HepG2 (cell line): ENCODE results near the gene BABAM2. TPM values are rescaled to one million over a fixed set of nuclear protein-coding genes. Genes with fewer than 3 reads are reported as not detected.

Experiments
- ATAC-seq: fragments of 200-7000 bp; cut with Tn5 transposase; 3 replicates; pipeline ENCODE4 v1.9.1; 2020; ENCODE audit warnings: mild to moderate bottlenecking, moderate library complexity
- BruUV-seq: library from RNA; stranded (reverse); fragments of 400-500 nt; replicated peaks from 2 replicates; lab custom pipeline; 2021; lab: Mats Ljungman, UMichigan
- CTCF ChIA-PET: fragments of 300-600 bp; formaldehyde crosslinking; extraction: SDS; loops from one replicate; lab custom pipeline; 2021; ENCODE audit warnings: low total read pairs, inconsistent platforms, low intra/inter-chr PET ratio; lab: Yijun Ruan, JAX
- POLR2A ChIA-PET: fragments of 350-600 bp; sonication (Branson Sonifier 250); formaldehyde crosslinking; loops from one replicate; lab custom pipeline; 2020; ENCODE audit warnings: antibody characterized with exemption, inconsistent platforms; lab: Yijun Ruan, JAX
- DNase-seq: peaks from one replicate; pipeline ENCODE4 v3.0.0-alpha.2; 2015; ENCODE audit warnings: low spot score
- FAIRE-seq: peaks from 3 replicates; lab custom pipeline; 2011; peaks lifted over from hg19 to GRCh38; lab: Jason Lieb, UNC
- H2AFZ ChIP-seq: one replicate; pipeline ENCODE4 v1.6.1; 2011; ENCODE audit warnings: low read length, inconsistent platforms
- H3K27ac ChIP-seq: fragments of 300-600 bp; 3 replicates; pipeline ENCODE4 v1.8.0; 2011; ENCODE audit warnings: mixed run types, mild to moderate bottlenecking, mixed read lengths, low read length, inconsistent platforms; ENCODE audit not compliant: insufficient read depth; ENCODE audit errors: extremely low read length
- H3K27me3 ChIP-seq, 2 experiments: fragments of 200-600 bp in 1 of 2; 2 replicates in 1 of 2; 3 replicates in 1 of 2; pipeline versions ENCODE4 v1.6.0 to v1.8.0; 2011; ENCODE audit warnings: low read length in 2 of 2, mild to moderate bottlenecking in 2 of 2, moderate library complexity in 2 of 2, inconsistent platforms in 1 of 2; ENCODE audit not compliant: insufficient read depth in 2 of 2, control insufficient read depth in 1 of 2
- H3K36me3 ChIP-seq, 2 experiments: fragments of 200-600 bp in 1 of 2; replicated peaks in 1 of 2; 2 replicates in 1 of 2; 3 replicates in 1 of 2; pipeline versions ENCODE4 v1.5.1 to v1.8.0; 2011; ENCODE audit warnings: low read length in 2 of 2, inconsistent platforms in 1 of 2; ENCODE audit not compliant: insufficient read depth in 2 of 2, control insufficient read depth in 1 of 2
- H3K4me1 ChIP-seq: 2 replicates; pipeline ENCODE4 v1.5.1; 2012; ENCODE audit warnings: low read length, inconsistent platforms; ENCODE audit not compliant: insufficient read depth
- H3K4me2 ChIP-seq: 2 replicates; pipeline ENCODE4 v1.6.0; 2011; ENCODE audit warnings: low read depth, low read length, inconsistent platforms
- H3K4me3 ChIP-seq, 3 experiments: fragments of 200-600 bp in 1 of 3; sonication (generic), shearing (Covaris generic) in 1 of 3; replicated peaks in 1 of 3; 2 replicates each; pipeline ENCODE4 v1.5.1; 2011 to 2016; ENCODE audit warnings: low read length in 3 of 3, inconsistent platforms in 2 of 3, low read depth in 2 of 3, mild to moderate bottlenecking in 2 of 3, control low read depth in 1 of 3, mixed read lengths in 1 of 3; ENCODE audit not compliant: insufficient read depth in 1 of 3
- H3K79me2 ChIP-seq: one replicate; pipeline ENCODE4 v1.6.1; 2011; ENCODE audit warnings: low read length, inconsistent platforms; ENCODE audit not compliant: insufficient read depth
- H3K9ac ChIP-seq: 2 replicates; pipeline ENCODE4 v1.6.0; 2011; ENCODE audit warnings: mild to moderate bottlenecking, low read depth, low read length, inconsistent platforms; ENCODE audit not compliant: insufficient read depth
- H3K9me3 ChIP-seq: 2 replicates; pipeline ENCODE4 v1.5.1; 2012; ENCODE audit warnings: mild to moderate bottlenecking, low read length
- H4K20me1 ChIP-seq: 2 replicates; pipeline ENCODE4 v1.6.0; 2011; ENCODE audit warnings: inconsistent platforms, mild to moderate bottlenecking, low read length, moderate library complexity; ENCODE audit not compliant: insufficient read depth
- GABPA ChIP-seq, 2 experiments: IDR thresholded peaks; 2 replicates each; pipeline ENCODE4 v1.6.1; 2011 to 2016; ENCODE audit warnings: low read depth in 2 of 2, low read length in 1 of 2, missing biosample characterization in 1 of 2, missing genetic modification characterization in 1 of 2
- MBD4 ChIP-seq: IDR thresholded peaks from 2 replicates; pipeline ENCODE4 v1.6.1; 2012; ENCODE audit warnings: low read length, inconsistent platforms, borderline replicate concordance
- NFKBIZ ChIP-seq: IDR thresholded peaks from 2 replicates; pipeline ENCODE4 v1.6.1; 2018; ENCODE audit warnings: missing genetic modification reagents, missing compliant biosample characterization
- POLR2A ChIP-seq, 2 experiments: IDR thresholded peaks; 2 replicates each; pipeline ENCODE4 v1.6.1; 2011; ENCODE audit warnings: low read depth in 2 of 2, low read length in 2 of 2, mild to moderate bottlenecking in 1 of 2, moderate library complexity in 1 of 2; ENCODE audit not compliant: insufficient read depth in 1 of 2
- RBFOX2 ChIP-seq: fragments of 200-400 bp; formaldehyde crosslinking; IDR thresholded peaks from 2 replicates; pipeline ENCODE4 v1.6.1; 2017; ENCODE audit warnings: low read depth, mild to moderate bottlenecking, low read length
- RFX1 ChIP-seq: fragments of 450-650 bp; IDR thresholded peaks from 2 replicates; pipeline ENCODE4 v1.6.1; 2017
- ZEB1 ChIP-seq: IDR thresholded peaks from 2 replicates; pipeline ENCODE4 v1.6.1; 2012; ENCODE audit warnings: mild to moderate bottlenecking, low read depth, inconsistent platforms; ENCODE audit not compliant: insufficient replicate concordance
- ZNF251 ChIP-seq: sonication (generic); formaldehyde crosslinking; IDR thresholded peaks from 2 replicates; pipeline ENCODE4 v1.9.0; 2021; ENCODE audit warnings: mild to moderate bottlenecking, missing genetic modification reagents
- WGBS: methylation state at CpG from one replicate; pipeline ENCODE4 v1.1.6; 2017; ENCODE audit warnings: low lambda C conversion rate; 5-methylcytosine and 5-hydroxymethylcytosine counted together
- in situ Hi-C: cut with HindIII; loops from 2 replicates; pipeline ENCODE4 v1.10.0; 2017; ENCODE audit warnings: low pct_unique_long_range_greater_than_20kb; ENCODE audit not compliant: extremely low pct_ligation_motif_present
- intact Hi-C: fragments of 100-400 bp; cut with micrococcal nuclease; formaldehyde crosslinking; loops from one replicate; pipeline ENCODE4 v1.10.0; 2022; ENCODE audit not compliant: unreplicated experiment
- polyA plus RNA-seq, 8 experiments: library from polyadenylated mRNA; depleted of rRNA in 3 of 8; stranded (reverse) in 7 of 8; unstranded in 1 of 8; fragments of >200 nt; fragmentation: Illumina TruSeq in 4 of 8; extraction: Trizol in 4 of 8; gene quantifications; 2 replicates each; pipeline versions ENCODE4 v1.2.1 to v1.2.3, GENCODE V29; 2011 to 2016; ENCODE audit warnings: low read depth in 4 of 8, missing spikeins in 1 of 8, mixed read lengths in 1 of 8; ENCODE audit not compliant: insufficient read depth in 1 of 8
- total RNA-seq, 5 experiments: library from RNA; depleted of rRNA; stranded (reverse); fragments of >200 nt; fragmentation: Illumina TruSeq; extraction: Trizol; gene quantifications; 2 replicates each; pipeline ENCODE4 v1.2.3, GENCODE V29; 2016; ENCODE audit warnings: low read depth in 1 of 5
- TF ChIP-seq, protein P1 (sequence below): sonication (generic); formaldehyde crosslinking; IDR thresholded peaks from 2 replicates; pipeline ENCODE4 v1.5.0; 2020; ENCODE audit warnings: missing genetic modification reagents

Gene BABAM2
- total and polyA plus RNA-seq, 2 of the 13 experiments (the other 11 are each of a cell fraction or from before 2014, with no cell fraction given) = 24.9 to 28.0 TPM

DNA sequence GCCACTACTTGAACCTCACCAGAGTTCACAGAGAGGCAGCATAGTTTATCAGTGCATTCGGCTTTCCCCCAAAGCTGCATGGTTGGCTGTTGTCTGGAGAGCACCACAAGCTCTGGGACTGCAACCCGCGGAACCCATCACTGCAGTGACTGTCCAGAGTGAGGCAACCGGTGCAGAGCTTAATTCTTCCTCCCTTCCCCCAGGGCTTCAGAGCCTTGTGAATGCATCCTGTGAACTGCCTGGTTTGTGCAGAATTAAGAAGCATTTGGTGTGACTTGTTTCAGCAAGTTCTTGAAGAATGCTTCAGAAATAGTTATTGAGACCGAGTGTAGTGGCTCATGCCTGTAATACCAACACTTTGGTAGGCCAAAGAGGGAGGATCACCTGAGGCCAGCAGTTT is 402.9 kb downstream of the BABAM2 start:
- Histone ChIP-seq H4K20me1 (no peaks in the 10 kb centered on the region), H3K9me3 (no peaks in the 10 kb centered on the region), H3K27ac (no peak overlapping the region), H3K79me2 (no peaks in the 10 kb centered on the region), H2AFZ (no peak overlapping the region), H3K27me3 (no peaks in the 10 kb centered on the region), H3K4me2 (no peak overlapping the region), H3K9ac (no peak overlapping the region), H3K4me3 (no peak overlapping the region), H3K4me1 (no peaks in the 10 kb centered on the region), H3K36me3 (0 out of 5 replicates have a peak, but pooled peaks cover 0 to 1% of the 10 kb centered on the region in 2 experiments)
- intact Hi-C loops = no loop called here
- FAIRE-seq (no peak), DNase-seq (no peak), ATAC-seq (no peak)
- ChIA-PET CTCF (no interaction called here), POLR2A (no interaction called here)
- no TSS peak for BruUV-seq
- WGBS = 83% methylated on average over 5 of the region's 5 CpGs
- in situ Hi-C loops = no loop called here
- TF ChIP-seq ZNF251 (no peak), RBFOX2 (no peak), ZEB1 (no peak), MBD4 (no peak), GABPA (IDR thresholded peaks at IDR 0.05; ENCODE audit: low read depth, low read length) (no peak), GABPA (CRISPR knock-in tag; IDR thresholded peaks at IDR 0.05; ENCODE audit: low read depth) (no peak)
- TF ChIP-seq, protein P1, sequence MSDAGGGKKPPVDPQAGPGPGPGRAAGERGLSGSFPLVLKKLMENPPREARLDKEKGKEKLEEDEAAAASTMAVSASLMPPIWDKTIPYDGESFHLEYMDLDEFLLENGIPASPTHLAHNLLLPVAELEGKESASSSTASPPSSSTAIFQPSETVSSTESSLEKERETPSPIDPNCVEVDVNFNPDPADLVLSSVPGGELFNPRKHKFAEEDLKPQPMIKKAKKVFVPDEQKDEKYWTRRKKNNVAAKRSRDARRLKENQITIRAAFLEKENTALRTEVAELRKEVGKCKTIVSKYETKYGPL (CRISPR knock-in tag) = no peak

DNA sequence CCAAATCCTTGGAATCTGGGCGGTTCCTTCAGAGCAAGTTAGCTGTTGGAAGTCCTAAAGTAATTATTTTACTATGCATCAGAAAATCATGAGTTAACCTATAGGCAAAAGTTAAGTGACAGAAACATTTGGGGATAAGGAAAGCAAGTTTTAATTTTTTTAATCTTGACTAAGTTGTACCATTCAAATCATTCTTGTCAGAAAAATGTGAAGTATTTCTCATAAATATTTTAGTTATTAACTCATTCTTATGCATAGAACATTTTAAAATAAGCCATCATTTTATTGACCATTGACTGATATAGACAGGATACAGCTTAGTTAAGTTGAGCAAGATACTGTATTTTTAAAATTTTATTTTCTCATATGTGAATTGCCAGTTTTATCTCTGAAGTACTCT is 403.9 kb downstream of the BABAM2 start:
- BruUV-seq = no TSS peak
- H3K9me3 ChIP-seq = no peaks in the 10 kb centered on the region
- ATAC-seq (no peak), DNase-seq (no peak)
- POLR2A ChIA-PET = no interaction called here
- in situ Hi-C loops (no loop called here), intact Hi-C loops (no loop called here)
- H4K20me1 ChIP-seq = no peaks in the 10 kb centered on the region
- H3K9ac ChIP-seq = no peak overlapping the region
- H3K27me3 ChIP-seq = no peaks in the 10 kb centered on the region
- CTCF ChIA-PET = no interaction called here
- no peak overlapping the region for H3K4me3 ChIP-seq
- no peaks in the 10 kb centered on the region for H3K4me1 ChIP-seq
- no peaks in the 10 kb centered on the region for H3K79me2 ChIP-seq
- no peak overlapping the region for H2AFZ ChIP-seq
- H3K27ac ChIP-seq = no peak overlapping the region
- 98% methylated on average over 1 of the region's 1 CpG for WGBS
- H3K4me2 ChIP-seq = no peak overlapping the region
- no peak for TF ChIP-seq POLR2A (IDR thresholded peaks at IDR 0.05; ENCODE audit: insufficient read depth in 1 of 2, low read depth in 2 of 2, low read length in 2 of 2)
- no peak for TF ChIP-seq RFX1
- no peak for TF ChIP-seq NFKBIZ
- TF ChIP-seq, all 625 proteins: peak for 0
- no peak for FAIRE-seq
- H3K36me3 ChIP-seq = peaks cover 0 to 2% of the 10 kb centered on the region in 2 experiments; a peak in 1 of 5 replicates
